T-helper 2 cell treated with Interferon-gamma antibody and Interleukin-4, amounts not matched to agents 5 μg/mL and 100 μg/mL, for 36 hours (primary cell): Measurements from ENCODE around the gene EPHA8.

ENCODE experiments used
- DNase-seq: peaks from one replicate; pipeline ENCODE4 v3.0.0; 2021; ENCODE audit warnings: low spot score
- H3K27ac Mint-ChIP-seq: one replicate; pipeline ENCODE4 v1.8.0; 2021; ENCODE audit warnings: mild to moderate bottlenecking, mixed read lengths
- H3K27me3 Mint-ChIP-seq: one replicate; pipeline ENCODE4 v1.8.0; 2021; ENCODE audit warnings: low read depth, mixed read lengths
- H3K36me3 Mint-ChIP-seq: one replicate; pipeline ENCODE4 v1.8.0; 2021; ENCODE audit warnings: low read depth, mixed read lengths
- H3K4me1 Mint-ChIP-seq: one replicate; pipeline ENCODE4 v1.8.0; 2021; ENCODE audit warnings: low read depth, mixed read lengths
- H3K4me3 Mint-ChIP-seq: one replicate; pipeline ENCODE4 v1.8.0; 2022; ENCODE audit warnings: mild to moderate bottlenecking, moderate library complexity, mixed read lengths
- H3K9me3 Mint-ChIP-seq: one replicate; pipeline ENCODE4 v1.8.0; 2021; ENCODE audit warnings: mixed read lengths

Gene EPHA8

GRCh38 chr1:22615886-22616285, 52.6 kb downstream of the EPHA8 start:
- H3K4me3 Mint-ChIP-seq: no peak overlapping the region
- H3K27ac Mint-ChIP-seq: no peak overlapping the region
- no peak for DNase-seq
- no peaks in the 10 kb centered on the region for H3K9me3 Mint-ChIP-seq
- no peaks in the 10 kb centered on the region for H3K4me1 Mint-ChIP-seq
- H3K36me3 Mint-ChIP-seq: no peaks in the 10 kb centered on the region
- no peaks in the 10 kb centered on the region for H3K27me3 Mint-ChIP-seq

- no peak overlapping the region for H3K4me3 Mint-ChIP-seq
- no peaks in the 10 kb centered on the region for H3K4me1 Mint-ChIP-seq
- no peaks in the 10 kb centered on the region for H3K9me3 Mint-ChIP-seq
- H3K27ac Mint-ChIP-seq: no peak overlapping the region
- no peaks in the 10 kb centered on the region for H3K27me3 Mint-ChIP-seq
- DNase-seq: no peak
- no peaks in the 10 kb centered on the region for H3K36me3 Mint-ChIP-seq
Measured at GRCh38 chr1:22616571-22616970, 53.3 kb downstream of the EPHA8 start.

GRCh38 chr1:22618056-22618455, 54.8 kb downstream of the EPHA8 start:
- H3K27me3 Mint-ChIP-seq: no peaks in the 10 kb centered on the region
- H3K36me3 Mint-ChIP-seq: no peaks in the 10 kb centered on the region
- H3K9me3 Mint-ChIP-seq: no peaks in the 10 kb centered on the region
- no peak overlapping the region for H3K27ac Mint-ChIP-seq
- DNase-seq: no peak
- H3K4me1 Mint-ChIP-seq: no peaks in the 10 kb centered on the region
- H3K4me3 Mint-ChIP-seq: no peak overlapping the region

GRCh38 chr1:22619252-22619651, 56.0 kb downstream of the EPHA8 start:
- no peaks in the 10 kb centered on the region for H3K27me3 Mint-ChIP-seq
- H3K4me1 Mint-ChIP-seq: no peaks in the 10 kb centered on the region
- H3K27ac Mint-ChIP-seq: no peak overlapping the region
- no peaks in the 10 kb centered on the region for H3K36me3 Mint-ChIP-seq
- no peak for DNase-seq
- H3K9me3 Mint-ChIP-seq: no peaks in the 10 kb centered on the region
- H3K4me3 Mint-ChIP-seq: no peak overlapping the region

- Mint-ChIP-seq H3K4me1 (no peaks in the 10 kb centered on the region), H3K27ac (no peak overlapping the region), H3K27me3 (no peaks in the 10 kb centered on the region), H3K4me3 (no peak overlapping the region), H3K9me3 (no peaks in the 10 kb centered on the region), H3K36me3 (no peaks in the 10 kb centered on the region)
- no peak for DNase-seq
Measured at GRCh38 chr1:22619798-22620197, 56.5 kb downstream of the EPHA8 start.

GRCh38 chr1:22621761-22622160, 58.5 kb downstream of the EPHA8 start:
- Mint-ChIP-seq H3K27ac (no peak overlapping the region), H3K9me3 (no peaks in the 10 kb centered on the region), H3K4me1 (no peaks in the 10 kb centered on the region), H3K27me3 (no peaks in the 10 kb centered on the region), H3K36me3 (no peaks in the 10 kb centered on the region), H3K4me3 (no peak overlapping the region)
- DNase-seq: no peak

- no peak overlapping the region for H3K4me3 Mint-ChIP-seq
- H3K36me3 Mint-ChIP-seq: no peaks in the 10 kb centered on the region
- no peaks in the 10 kb centered on the region for H3K9me3 Mint-ChIP-seq
- DNase-seq: no peak
- peaks cover 16% of the 10 kb centered on the region for H3K27me3 Mint-ChIP-seq
- H3K4me1 Mint-ChIP-seq: no peaks in the 10 kb centered on the region
- H3K27ac Mint-ChIP-seq: no peak overlapping the region
Measured at GRCh38 chr1:22625262-22625925, 62.1 kb downstream of the EPHA8 start.

GRCh38 chr1:22626237-22627157, 63.2 kb downstream of the EPHA8 start:
- H3K36me3 Mint-ChIP-seq: no peaks in the 10 kb centered on the region
- peaks cover 16% of the 10 kb centered on the region for H3K27me3 Mint-ChIP-seq

GRCh38 chr1:22627331-22627730, 64.0 kb downstream of the EPHA8 start:
- Mint-ChIP-seq H3K36me3 (no peaks in the 10 kb centered on the region), H3K4me3 (no peak overlapping the region), H3K9me3 (no peaks in the 10 kb centered on the region), H3K27me3 (peaks cover 16% of the 10 kb centered on the region), H3K4me1 (no peaks in the 10 kb centered on the region), H3K27ac (no peak overlapping the region)
- no peak for DNase-seq

More at GRCh38 chr1:22626237-22627157, 63.2 kb downstream of the EPHA8 start:
- no peak for DNase-seq
- Mint-ChIP-seq H3K9me3 (no peaks in the 10 kb centered on the region), H3K27ac (no peak overlapping the region), H3K4me1 (no peaks in the 10 kb centered on the region), H3K4me3 (no peak overlapping the region)

GRCh38 chr1:22628698-22629444, 65.6 kb downstream of the EPHA8 start:
- Mint-ChIP-seq H3K4me3 (no peak overlapping the region), H3K4me1 (no peaks in the 10 kb centered on the region), H3K9me3 (no peaks in the 10 kb centered on the region), H3K36me3 (no peaks in the 10 kb centered on the region), H3K27ac (no peak overlapping the region), H3K27me3 (peaks cover 17% of the 10 kb centered on the region)
- no peak for DNase-seq

- Mint-ChIP-seq H3K9me3 (no peaks in the 10 kb centered on the region), H3K4me3 (no peak overlapping the region), H3K4me1 (no peaks in the 10 kb centered on the region), H3K27ac (no peak overlapping the region), H3K36me3 (no peaks in the 10 kb centered on the region), H3K27me3 (peaks cover 18% of the 10 kb centered on the region)
- no peak for DNase-seq
Measured at GRCh38 chr1:22629886-22630285, 66.6 kb downstream of the EPHA8 start.

- no peak overlapping the region for H3K27ac Mint-ChIP-seq
Measured at GRCh38 chr1:22633697-22634463, 70.6 kb downstream of the EPHA8 start.

GRCh38 chr1:22635436-22635835, 72.1 kb downstream of the EPHA8 start:
- no peaks in the 10 kb centered on the region for H3K4me1 Mint-ChIP-seq
- DNase-seq: no peak
- no peaks in the 10 kb centered on the region for H3K36me3 Mint-ChIP-seq
- no peaks in the 10 kb centered on the region for H3K9me3 Mint-ChIP-seq
- no peak overlapping the region for H3K27ac Mint-ChIP-seq
- H3K4me3 Mint-ChIP-seq: no peak overlapping the region
- H3K27me3 Mint-ChIP-seq: peaks cover 1% of the 10 kb centered on the region

More at GRCh38 chr1:22633697-22634463, 70.6 kb downstream of the EPHA8 start:
- H3K27me3 Mint-ChIP-seq: peaks cover 14% of the 10 kb centered on the region
- H3K36me3 Mint-ChIP-seq: no peaks in the 10 kb centered on the region
- H3K4me1 Mint-ChIP-seq: no peaks in the 10 kb centered on the region
- no peak overlapping the region for H3K4me3 Mint-ChIP-seq
- no peaks in the 10 kb centered on the region for H3K9me3 Mint-ChIP-seq
- DNase-seq: no peak
